ENCODE data around the gene SMG5. TPM values are rescaled to one million over a fixed set of nuclear protein-coding genes. Genes with fewer than 3 reads are reported as not detected.
"Not testable (repeated sequence)": the region's sequence is repeated elsewhere in the genome, so short reads cannot be mapped to it uniquely, and the experiment has no call there.

The SMG5 gene, protein sequence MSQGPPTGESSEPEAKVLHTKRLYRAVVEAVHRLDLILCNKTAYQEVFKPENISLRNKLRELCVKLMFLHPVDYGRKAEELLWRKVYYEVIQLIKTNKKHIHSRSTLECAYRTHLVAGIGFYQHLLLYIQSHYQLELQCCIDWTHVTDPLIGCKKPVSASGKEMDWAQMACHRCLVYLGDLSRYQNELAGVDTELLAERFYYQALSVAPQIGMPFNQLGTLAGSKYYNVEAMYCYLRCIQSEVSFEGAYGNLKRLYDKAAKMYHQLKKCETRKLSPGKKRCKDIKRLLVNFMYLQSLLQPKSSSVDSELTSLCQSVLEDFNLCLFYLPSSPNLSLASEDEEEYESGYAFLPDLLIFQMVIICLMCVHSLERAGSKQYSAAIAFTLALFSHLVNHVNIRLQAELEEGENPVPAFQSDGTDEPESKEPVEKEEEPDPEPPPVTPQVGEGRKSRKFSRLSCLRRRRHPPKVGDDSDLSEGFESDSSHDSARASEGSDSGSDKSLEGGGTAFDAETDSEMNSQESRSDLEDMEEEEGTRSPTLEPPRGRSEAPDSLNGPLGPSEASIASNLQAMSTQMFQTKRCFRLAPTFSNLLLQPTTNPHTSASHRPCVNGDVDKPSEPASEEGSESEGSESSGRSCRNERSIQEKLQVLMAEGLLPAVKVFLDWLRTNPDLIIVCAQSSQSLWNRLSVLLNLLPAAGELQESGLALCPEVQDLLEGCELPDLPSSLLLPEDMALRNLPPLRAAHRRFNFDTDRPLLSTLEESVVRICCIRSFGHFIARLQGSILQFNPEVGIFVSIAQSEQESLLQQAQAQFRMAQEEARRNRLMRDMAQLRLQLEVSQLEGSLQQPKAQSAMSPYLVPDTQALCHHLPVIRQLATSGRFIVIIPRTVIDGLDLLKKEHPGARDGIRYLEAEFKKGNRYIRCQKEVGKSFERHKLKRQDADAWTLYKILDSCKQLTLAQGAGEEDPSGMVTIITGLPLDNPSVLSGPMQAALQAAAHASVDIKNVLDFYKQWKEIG
- total RNA-seq (ENCODE audit: insufficient read depth, low replicate concordance): 43.3 TPM

DNA sequence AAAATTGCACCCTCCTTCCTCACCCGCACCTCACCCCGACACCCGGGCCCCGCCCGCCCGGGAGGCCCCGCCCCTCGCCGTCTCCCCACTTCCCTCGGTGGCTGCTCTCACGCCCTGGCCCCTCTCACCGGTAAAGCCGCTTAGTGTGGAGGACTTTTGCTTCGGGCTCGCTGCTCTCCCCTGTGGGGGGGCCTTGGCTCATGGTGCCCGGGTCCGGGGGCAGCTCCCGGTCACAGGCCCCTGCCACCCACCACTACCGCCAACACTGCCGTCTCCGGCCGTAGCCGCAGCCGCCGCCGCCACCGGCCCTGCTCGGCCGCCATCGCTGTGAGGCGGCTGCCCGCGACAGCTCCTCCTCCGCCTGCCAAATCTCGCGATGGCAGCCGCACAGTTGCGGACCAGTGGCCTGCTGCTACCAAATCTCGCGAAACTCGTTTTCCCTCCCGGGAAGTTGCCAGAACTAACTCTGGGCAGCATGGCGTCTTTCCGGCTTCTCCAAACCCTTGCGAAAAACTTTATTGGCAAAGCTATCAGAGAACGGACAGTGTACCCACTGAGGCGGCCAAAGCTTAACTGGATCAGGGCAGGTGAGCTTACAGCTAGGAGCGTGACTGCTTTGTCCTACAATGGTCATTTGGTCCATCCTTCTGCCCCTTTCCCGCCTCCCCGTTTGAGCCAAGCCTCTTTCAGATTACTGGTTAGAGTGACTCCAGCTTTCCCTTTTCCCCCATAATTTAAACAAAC, at the start of gene SMG5:
Gene SMG5, minus strand, starts transcription at position 347 of the 744 bp plus-strand sequence. Its CDS starts 145 bp downstream, at position 202.
- DNase-seq (ENCODE audit: low spot score): peak; percentile 99

DNA sequence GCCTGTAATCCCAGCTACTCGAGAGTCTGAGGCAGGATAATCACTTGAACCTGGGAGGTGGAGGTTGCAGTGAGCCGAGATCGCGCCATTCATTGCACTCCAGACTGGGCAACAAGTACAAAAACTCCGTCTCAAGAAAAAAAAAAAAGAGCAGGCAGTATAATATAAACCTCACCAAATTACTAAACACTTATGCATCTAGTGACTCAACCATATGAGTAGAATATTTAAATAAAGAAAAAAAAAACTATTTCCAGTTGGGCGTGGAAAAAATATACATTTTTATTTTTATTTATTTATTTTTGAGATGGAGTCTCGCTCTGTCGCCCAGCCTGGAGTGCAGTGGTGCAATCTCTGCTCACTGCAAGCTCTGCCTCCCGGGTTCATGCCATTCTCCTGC, 40.6 kb upstream of the SMG5 start:
- DNase-seq (ENCODE audit: low spot score): not testable (repeated sequence)

DNA sequence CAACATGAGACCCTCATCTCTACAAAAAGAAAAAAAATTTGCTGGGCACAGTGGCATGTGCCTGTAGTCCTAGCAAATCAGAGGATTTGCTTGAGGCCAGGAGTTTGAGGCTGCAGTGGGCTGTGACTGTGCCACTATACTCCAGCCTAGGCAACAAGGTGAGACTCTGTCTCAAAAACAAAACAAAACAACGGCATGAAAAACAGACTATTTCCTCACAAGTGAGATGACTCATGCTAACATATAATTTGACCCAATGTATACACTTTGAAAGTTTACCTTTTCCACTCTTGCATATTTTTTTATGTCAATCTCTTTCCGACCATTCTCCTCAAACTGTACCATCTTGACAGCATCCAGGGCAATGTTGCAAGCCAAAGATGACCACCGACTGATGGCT, 37.9 kb upstream of the SMG5 start:
- no peak for DNase-seq (ENCODE audit: low spot score)

DNA sequence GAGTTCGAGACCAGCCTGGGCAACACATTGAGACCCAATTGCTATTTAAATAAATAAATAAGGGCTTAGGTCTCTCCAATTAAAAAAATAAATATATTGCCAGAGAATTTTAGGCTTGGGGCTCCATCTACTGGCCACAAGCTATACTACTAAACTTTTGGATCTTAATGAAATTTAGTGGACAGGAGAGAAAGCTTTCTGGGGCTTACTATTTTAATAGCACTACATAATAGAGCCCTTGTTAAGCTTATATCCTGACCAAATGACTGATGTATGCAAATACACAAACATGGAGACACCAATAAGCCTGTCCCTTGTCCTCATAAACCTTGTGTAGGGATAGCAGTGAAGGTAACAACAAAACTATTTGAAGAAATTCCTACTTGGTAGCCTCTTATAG, 37.0 kb upstream of the SMG5 start:
- peak; percentile 15 for DNase-seq (ENCODE audit: low spot score)

DNA sequence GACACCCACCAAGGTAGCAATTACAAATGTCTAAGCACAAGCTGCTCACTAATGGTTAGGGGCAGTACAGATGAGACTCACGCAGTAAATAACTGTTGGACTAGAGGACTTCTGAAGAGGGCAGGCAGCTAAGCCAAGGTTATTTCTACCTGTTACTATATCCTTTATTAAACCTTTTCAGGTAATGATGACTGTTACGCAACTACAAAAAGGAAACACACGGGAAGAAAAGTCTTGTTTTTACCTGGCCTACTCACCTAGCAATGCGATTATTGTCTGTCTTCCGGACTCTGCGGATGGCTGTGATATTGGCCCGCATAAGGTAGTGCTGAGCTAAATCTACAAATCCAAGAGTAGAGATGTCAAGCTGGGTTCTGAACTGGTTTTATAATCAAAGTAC, 34.3 kb upstream of the SMG5 start:
- DNase-seq (ENCODE audit: low spot score): no peak

DNA sequence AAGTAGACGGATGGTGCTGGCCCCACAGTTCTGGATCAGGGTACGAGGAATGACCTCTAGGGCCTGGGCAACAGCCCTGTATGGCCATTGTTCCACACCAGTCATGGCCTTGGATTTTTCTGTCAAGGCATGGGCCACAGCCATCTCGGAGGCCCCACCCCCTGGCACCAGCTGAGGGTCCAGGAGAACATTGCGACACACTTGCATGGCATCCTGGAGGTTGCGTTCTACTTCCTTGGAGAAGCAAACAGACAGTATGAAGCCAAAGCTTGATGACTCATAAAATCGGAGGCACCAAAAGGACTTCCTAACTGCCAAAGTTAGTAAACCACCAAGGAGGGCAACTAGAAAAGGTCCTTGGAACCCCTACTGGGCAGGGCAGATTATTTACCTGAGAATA, 28.3 kb upstream of the SMG5 start:
- no peak for DNase-seq (ENCODE audit: low spot score)

DNA sequence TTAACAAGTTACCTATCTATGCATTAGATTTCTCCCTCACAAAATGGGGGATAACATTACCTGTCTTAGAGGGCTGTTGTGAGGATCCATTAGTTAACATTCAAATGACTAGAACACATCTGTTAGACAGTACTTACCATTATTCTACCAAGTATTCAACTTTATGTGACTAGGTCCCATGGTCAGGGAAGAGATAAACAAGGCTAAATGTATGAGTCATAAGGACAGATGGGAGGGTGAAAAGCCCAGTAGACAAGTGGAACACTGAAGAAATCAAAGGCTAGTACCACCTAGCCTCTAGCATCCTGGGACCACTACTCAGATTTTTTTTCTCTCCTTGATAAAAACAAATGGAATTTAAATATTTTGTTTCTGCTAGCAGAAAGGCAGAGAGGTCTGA, 25.5 kb upstream of the SMG5 start:
- DNase-seq (ENCODE audit: low spot score): no peak

DNA sequence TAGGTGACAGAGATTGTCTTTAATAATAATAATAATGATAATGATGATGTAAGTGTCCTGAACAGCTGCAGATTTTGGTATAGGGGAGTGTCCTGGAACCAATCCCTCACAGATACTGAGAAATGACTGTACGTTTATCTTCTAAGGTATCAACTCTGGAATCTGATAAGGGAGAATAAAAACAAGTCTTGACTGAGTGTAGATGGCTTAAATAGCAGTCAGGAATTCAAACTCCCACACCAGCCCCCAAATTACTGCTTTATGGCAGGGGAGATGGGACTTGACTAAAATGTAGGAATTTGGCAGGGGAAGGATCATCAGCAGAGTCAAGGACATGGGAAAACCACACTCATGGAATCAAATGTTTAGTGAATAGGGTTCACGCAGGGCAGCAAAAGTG, 22.6 kb upstream of the SMG5 start:
- DNase-seq (ENCODE audit: low spot score): no peak

DNA sequence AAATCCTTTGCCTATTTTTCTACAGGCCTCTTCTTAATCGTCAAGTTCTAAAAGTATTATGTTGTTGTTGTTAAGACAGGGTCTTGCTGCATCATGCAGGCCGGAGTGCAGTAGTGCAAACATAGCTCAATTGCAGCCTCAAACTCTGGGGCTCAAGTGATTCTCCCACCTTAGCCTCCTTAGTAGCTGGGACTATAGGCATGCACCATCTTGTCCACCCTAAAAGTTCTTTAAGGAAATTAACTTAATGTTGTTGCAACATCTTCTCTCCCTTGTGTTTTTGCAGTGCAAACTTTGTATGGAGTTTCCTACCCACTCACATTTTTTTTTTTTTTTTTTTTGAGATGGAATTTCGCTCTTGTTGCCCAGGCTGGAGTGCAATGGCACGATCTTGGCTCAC, 20.6 kb upstream of the SMG5 start:
- DNase-seq (ENCODE audit: low spot score): no peak

DNA sequence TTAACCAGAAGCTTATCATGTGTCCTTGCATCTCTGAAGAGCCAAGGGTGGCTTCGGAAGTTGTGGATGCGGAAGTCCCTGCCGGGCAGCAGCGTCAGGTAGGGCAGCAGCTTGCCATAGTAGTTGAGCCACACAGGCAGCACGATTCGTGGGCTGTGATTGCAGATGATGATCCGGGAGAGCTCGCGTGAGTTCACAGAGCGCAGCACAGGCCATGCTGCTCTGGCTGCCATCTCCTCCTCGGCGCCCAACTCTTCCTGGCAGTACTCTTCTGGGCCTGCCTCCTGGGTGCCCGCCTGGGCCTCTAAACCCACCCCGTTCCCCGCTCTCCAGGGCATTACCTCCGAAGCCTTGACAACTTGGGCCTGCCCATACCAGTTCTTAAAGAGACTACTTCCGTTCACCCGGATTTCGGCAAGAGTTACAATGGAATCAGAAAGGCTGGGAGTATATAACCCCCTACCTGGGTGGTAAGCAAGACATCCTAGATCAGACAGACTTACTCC, 16.3 kb upstream of the SMG5 start, which contains the start of gene VHLL:
Gene VHLL, minus strand, starts transcription at position 456 of the 506 bp plus-strand sequence. Its CDS starts 118 bp downstream, at position 338.
- DNase-seq (ENCODE audit: low spot score): no peak

DNA sequence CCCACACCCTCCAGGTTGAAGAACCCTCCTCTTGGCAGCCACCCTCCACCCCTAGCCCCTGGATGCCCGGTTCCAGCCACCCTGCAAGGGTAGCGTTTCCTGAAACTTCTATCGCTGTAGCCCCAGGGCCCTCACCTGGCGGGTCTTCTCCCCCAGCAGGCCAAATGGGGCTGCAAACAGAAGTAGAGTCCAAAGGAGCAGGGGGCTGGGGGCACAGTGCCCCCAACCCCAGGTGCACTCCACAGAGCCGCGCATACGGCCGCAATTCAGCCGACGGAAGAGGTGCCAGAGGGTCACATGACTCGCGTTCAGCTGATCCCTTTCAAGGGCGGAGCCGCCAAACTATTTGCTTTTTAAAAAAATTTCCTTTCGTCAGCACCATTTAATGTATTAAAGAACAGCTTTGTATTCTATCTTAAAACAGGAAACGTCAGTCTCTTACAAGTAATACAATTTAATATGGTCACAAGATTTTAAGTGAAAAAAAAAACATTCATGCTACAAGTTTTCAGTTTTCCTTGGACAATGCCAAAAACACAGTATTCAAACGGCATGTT, 12.8 kb upstream of the SMG5 start, which contains the start of gene GLMP:
Gene GLMP, minus strand, starts transcription at position 289 of the 557 bp plus-strand sequence. Its CDS starts 34 bp downstream, at position 255.
- DNase-seq (ENCODE audit: low spot score): peak; percentile 83

DNA sequence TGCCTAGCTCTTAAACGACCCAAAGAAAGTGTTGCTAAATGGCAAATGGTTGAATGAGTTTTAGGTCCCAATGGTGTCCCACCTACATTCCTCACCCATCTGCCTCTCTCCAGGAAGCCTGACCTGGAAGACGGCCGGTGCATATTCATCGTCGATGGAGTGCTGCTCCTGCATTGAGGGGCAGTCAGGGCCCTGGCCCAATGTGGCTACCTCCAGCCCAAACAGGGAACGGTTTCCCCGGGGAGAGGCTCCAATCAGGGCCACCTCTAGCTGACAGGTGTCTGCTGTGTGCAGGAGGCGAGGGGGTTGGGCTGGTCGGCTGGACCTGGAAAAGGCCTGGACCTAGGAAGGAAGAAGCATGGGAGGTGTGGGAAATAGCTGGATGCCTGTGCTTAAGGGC, 11.3 kb upstream of the SMG5 start:
- DNase-seq (ENCODE audit: low spot score): no peak

DNA sequence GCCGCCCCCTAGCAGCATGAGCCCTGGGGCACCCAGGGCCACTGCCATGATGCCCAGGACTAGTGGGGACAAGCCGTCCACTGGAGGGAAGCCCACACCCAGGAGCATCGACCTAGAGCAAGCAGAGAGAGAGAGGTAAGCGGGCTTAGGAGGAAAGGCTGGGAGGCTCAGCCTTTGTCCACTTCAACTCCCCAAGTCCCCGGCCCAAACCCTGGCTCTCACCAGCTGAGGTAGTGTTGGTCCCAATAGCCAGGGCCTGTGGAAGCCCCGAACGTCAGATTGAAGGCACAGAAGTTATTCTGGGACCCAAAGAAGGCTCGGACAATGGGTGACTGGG, 10.4 kb upstream of the SMG5 start:
- DNase-seq (ENCODE audit: low spot score): no peak

DNA sequence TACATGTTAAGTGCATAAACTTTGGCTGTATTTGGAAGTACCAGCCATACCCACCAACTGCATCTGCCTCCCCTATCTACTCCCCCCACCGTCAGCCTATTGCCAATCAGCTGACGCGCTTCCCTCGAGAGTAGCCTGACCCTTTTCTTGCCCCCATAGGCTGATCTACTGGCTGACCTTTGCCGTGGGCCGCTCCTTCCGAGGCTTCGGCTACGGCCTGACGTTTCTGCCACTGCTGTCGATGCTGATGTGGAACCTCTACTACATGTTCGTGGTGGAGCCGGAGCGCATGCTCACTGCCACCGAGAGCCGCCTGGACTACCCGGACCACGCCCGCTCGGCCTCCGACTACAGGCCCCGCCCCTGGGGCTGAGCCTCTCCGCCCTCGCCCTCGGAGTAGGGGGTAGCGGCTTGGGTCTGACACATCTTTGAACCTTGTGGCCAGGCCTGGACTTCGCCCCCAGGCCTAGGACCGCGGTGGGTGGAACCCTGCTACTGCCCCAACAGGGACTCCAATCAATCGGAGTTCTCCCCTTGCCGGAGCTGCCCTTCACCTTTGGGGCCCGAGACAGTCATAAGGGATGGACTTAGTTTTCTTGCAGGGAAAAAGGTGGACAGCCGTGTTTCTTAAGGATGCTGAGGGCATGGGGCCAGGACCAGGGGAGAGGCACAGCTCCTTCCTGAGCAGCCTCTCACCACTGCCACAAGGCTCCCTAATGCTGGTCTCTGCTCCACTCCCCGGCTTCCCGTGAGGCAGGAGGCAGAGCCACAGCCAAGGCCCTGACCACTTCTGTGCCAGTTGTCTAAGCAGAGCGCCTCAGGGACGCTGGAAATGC, 8.8 kb upstream of the SMG5 start:
- peak; percentile 94 for DNase-seq (ENCODE audit: low spot score)

DNA sequence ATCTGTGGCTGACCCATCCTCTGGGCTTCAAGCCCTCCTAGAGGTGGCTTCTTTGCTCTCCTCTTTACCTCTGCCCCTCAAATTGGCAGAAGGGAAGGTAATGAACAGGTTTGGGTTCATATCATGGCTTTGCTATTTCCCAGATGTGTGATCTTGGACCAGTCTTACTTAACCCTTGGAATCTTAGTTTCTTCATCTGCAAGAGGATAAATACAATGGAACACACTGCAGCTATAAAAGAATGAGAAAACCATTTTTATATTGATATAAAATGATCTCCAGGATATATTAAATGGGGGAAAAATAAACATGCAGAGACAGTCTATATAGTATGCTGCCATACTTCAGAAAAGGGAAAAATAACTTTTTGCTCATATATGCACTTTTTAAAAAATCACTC, 7.2 kb upstream of the SMG5 start:
- DNase-seq (ENCODE audit: low spot score): no peak

DNA sequence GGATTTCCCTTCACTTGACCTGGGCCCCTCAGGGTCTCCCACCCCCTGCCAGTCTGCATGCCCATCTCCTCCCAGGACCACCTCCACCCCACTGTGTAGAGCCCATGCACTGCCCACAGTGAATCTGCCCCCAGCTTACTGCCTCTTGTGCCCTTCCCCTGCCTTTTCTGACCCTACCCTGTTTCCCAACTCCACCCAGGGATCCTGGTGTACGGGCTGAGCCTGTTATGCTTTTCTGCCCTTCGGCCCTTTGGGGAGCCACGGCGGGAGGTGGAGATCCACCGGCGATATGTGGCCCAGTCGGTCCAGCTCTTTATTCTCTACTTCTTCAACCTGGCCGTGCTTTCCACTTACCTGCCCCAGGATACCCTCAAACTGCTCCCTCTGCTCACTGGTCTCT, 3.4 kb upstream of the SMG5 start:
- no peak for DNase-seq (ENCODE audit: low spot score)

DNA sequence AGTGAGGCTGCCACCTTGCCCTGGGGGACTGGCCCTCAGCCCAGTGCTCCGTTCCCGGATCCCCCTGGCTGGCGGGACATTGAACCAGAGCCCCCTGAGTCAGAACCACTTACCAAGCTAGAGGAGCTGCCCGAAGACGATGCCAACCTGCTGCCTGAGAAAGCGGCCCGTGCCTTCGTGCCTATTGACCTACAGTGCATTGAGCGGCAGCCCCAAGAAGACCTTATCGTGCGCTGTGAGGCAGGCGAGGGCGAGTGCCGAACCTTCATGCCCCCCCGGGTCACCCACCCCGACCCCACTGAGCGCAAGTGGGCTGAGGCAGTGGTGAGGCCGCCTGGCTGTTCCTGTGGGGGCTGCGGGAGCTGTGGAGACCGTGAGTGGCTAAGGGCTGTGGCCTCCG, 2.8 kb upstream of the SMG5 start:
- no peak for DNase-seq (ENCODE audit: low spot score)

DNA sequence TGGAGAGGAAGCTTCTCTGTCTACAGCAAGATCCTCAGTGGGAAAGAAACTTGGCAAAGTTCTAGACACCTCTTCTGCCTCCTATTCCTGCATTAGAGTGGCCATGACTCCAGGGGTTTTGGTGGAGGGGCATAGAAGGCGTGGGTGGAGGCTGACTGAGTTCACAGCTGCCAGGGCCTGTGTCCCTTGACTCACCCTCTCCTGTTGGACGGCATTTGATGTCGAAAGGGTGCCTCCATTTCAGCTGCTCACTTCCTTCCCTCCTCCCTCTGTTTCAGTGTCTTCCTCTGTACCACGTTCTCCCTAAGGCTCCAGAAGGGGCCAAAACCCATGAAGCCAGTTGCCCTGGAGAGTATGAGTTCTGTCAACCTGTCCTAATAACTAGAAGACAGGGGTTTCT, 2.1 kb upstream of the SMG5 start:
- no peak for DNase-seq (ENCODE audit: low spot score)

DNA sequence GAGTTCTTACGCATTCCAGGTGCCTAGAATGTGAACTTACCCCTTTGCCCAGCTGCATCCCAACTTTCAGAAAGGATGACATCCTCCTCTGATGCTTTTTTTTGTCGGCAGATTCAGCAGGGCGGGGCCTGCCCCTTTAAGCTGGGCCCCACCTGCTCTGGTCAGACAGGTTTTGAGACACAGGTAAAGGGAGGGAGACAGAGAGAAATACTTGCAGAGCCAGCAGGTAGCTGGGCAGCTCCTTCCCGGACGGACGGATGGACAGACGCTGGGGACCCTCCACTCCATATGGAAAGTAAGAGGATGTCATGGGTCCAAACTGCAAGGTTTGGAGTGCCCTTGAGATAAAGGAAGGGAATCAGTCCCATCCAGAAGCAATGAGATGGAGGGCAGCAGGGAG, 1.5 kb upstream of the SMG5 start, which contains the start of gene TMEM79:
Gene TMEM79, plus strand, starts transcription at position 214 of the 400 bp plus-strand sequence. CDS start 902 bp downstream, outside the sequence.
- peak; percentile 45 for DNase-seq (ENCODE audit: low spot score)

DNA sequence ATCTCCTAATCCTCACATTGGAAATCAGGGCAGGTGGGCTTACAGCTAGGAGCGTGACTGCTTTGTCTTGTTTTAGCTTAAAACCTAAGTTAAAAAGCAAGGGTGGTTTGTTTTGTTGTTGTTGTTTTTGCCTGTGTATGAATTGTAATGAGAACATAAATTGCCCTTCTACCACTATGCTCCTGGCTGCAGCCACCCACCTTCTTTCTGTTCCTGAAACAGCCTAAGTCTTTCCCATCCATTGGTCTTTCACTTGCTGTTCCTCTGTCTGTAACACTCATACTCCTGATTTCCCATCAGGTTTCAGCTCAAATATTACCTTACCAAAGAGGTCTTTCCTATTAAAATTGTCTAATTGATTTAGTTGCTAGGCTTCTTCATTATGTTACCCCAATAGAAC, 896 bp upstream of the SMG5 start:
- no peak for DNase-seq (ENCODE audit: low spot score)

All from umbilical cord (tissue), 2 donors.